ENCODE results near the gene GPR161.

GPR161 gene

DNA sequence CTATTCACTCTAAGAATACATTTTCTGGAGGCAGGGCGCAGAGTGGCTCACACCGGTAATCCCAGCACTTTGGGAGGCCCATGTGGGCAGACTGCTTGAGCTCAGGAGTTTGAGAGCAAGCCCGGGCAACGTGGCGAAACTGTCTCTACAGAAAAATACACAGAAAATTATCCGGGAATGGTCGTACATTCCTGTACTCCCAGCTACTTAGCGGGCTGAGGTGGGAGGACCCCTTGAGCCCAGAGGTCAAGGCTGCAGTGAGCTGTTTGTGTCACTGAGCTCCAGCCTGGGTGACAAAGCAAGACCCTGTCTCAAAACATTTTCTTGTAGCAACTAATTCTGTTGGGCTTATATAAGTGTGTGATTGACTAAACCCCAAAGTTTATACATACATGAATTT is 30.5 kb downstream of the GPR161 start:
- no peak for DNase-seq (ENCODE audit: low read depth in 2 of 2)

DNA sequence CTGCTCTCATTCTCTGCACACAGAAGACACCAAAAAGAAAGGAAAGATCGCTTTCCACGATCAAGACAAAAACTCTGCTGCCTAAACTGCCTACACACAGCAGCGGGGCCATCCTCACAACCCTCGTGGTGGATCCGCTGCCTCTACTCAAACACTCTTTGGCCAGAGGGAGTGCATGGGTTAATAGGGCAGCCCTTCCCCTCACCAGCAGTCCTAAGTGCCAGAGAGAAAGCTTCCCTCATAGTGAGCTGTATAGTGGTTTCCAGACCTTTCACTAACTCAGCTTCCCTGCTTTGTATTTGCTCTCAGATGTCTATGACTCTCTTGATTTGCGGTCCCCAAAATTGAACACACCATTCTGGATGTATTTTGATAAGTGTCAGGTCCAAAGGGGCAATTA is 30.9 kb downstream of the GPR161 start:
- DNase-seq (ENCODE audit: low read depth in 2 of 2), result no peak

DNA sequence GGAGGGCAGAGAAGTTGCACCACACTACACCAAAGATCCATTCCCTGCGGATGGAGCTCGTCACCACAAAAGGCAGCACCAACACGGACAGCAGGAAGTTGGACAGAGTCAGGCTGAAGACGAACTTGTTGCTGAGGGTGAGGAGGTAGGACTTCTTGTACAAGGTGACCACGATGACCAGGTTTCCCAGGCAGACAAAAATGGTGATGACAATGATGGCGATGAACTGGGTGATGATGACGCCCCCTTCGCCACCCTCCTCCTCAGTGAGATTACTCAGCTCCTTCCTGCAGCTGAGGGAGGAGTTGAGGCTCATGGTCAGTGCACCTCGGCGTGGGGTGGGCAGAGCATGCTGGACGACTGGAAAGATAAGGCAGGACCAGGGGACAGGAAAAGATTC is 32.2 kb downstream of the GPR161 start:
- no peak for DNase-seq (ENCODE audit: low read depth in 2 of 2)

DNA sequence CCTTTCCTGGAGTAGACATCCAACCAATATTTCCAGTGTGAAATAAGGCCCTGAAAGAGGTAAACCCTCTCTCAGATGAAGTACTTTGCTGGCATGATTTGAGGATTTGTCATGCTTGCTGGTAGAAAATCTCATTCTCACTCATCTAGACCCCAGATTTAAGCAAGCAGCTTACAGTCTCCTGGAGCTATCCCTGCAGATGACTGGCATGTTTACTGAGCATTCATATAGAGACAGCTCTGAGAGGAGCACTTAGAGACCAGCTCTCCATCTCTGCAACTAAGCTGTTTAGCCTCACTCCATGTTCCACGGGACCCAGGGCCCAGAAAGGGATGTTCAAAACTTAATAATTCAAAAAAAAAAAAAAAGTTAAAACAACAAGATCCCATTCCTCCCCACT is 34.2 kb downstream of the GPR161 start:
- DNase-seq (ENCODE audit: low read depth in 2 of 2), result no peak

DNA sequence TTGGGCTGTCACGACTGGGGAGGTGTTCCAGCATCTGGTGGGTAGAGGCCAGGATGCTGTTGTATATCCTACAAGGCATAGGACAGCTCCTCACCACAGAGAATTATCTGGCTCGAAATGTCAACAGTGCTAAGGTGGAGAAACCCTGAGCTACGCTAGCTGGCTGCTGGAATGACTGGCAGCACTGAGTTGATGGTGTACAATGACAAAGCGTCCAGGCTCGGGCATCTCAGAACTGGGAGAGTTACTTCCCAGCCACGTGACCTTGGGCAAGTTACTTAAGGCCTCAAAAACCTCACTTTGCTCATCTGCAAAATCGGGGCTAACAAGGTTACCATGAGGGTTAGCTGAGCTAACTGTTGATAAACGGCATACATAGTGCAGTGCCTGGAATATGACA is 35.4 kb downstream of the GPR161 start:
- no peak for DNase-seq (ENCODE audit: low read depth in 2 of 2)

DNA sequence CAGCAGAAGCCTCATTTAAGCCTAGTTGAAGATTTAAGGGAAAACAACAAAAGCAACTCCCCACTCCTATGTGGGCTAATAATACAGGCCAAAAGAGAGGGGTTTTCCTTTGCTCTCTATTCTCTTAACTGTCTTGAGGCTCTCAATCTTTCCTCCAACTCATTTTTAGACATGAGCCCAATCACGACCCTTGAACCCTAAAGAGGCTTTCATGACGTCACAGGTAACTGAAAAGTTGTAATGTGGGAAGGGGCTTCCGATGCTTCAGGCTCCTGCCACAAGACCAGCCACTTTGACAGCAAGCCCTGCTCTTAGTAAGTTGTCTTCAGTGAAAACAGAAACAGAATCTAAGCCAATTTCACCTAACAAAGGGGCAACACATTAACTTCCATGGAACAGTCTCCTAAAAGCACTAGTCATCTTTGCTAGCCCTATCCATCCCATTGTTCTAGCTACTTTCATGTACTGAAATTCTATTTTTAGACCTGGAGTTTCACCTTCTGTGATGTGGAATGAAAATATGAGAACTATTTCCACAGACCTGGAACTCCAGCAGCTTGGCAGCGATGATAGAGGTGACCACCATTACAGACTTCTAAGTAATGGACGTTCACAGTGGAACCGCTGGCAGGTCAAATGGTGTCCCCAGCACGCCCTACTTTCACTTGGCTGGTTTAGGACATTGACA is 36.3 kb downstream of the GPR161 start:
- DNase-seq (ENCODE audit: low read depth in 2 of 2), result no peak

DNA sequence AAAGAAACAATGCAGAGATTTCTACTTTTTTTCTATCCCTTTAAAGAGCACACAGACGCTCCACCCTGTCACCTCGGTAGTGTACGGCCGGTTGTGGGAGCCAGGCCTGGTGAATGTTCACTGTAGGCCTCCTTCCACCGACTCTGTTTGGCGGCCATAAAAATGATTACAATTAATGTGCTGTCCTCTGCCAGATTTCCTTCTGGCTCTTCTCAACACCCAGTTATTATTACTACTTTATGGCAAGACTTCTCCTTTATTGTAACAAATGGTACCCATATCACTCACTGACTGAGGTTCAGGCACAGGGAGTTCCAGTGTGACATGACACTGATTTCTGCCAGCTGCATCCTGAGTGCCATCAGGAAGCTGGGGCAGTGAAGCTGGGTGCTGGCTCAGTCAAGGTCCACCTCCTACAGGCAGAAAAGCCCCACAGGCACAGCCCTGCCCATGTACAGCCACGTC is 37.4 kb downstream of the GPR161 start:
- DNase-seq (ENCODE audit: low read depth in 2 of 2), result no peak

DNA sequence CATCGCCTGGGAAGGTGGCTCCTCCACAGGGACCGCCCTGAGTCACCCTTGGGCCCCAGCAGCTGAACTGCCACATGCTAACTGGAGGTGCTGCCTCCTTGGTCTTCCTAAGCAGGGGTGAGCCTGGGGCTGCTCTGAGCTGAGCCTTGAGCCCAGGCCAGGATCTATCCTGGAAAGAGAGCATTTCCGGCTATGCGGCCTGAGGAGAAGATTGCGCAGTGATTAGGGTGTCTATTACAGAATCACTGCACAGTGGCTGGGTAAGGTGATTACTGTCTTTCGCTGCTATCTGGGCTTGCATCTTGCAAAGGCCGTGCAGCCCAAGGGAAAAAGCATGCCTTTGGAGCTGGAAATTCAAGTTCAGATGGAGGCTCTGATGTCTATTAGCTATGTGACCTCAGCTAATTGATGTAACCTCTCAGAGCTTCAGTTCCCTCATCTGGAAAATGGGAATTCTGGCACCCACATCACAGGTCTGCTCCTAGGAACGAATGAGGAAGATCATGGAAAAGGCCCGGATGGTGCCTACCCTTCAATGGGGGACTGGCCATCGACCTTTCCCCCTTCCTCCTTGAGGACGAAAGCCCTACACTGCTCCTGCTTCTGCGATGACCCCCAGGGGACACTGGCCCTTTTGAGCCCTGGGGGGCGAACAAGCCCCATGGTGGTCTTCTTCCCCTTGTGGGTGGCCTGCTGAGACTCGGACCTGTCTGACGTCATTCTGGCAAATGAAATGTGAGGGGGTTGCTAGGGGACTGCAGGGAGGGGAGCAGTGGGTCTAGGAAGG is 38.0 kb downstream of the GPR161 start:
- DNase-seq (ENCODE audit: low read depth in 2 of 2), result no peak

DNA sequence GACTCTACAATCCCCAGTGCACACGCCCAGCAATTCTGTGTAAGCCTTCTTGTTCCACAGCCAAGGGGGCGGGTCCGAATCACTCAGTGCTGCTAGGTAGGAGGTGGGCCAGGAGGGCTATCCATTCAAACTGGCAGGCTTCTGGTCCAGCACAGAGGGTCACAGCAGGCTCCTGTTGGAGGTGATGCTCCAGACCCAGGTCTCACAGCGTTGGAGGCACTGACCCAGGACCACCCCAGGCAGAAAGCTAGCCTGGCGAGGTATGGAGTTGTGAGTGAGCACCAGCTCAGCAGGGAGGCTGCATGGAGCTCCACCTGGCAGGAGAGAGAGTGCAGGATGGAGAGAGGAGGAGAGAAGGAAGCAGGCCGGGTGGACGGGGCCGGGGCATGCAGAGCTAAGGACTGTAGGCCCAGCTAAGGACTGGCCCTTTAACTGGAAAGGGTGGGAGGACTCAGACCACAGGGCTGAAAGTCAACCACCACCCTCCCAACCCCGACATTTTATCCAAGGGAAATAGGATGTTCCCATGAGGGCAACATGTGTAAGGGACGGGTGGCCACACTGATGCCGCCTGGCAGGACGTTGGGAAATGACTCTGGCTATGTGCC is 38.7 kb downstream of the GPR161 start:
- DNase-seq (ENCODE audit: low read depth in 2 of 2), result no peak

DNA sequence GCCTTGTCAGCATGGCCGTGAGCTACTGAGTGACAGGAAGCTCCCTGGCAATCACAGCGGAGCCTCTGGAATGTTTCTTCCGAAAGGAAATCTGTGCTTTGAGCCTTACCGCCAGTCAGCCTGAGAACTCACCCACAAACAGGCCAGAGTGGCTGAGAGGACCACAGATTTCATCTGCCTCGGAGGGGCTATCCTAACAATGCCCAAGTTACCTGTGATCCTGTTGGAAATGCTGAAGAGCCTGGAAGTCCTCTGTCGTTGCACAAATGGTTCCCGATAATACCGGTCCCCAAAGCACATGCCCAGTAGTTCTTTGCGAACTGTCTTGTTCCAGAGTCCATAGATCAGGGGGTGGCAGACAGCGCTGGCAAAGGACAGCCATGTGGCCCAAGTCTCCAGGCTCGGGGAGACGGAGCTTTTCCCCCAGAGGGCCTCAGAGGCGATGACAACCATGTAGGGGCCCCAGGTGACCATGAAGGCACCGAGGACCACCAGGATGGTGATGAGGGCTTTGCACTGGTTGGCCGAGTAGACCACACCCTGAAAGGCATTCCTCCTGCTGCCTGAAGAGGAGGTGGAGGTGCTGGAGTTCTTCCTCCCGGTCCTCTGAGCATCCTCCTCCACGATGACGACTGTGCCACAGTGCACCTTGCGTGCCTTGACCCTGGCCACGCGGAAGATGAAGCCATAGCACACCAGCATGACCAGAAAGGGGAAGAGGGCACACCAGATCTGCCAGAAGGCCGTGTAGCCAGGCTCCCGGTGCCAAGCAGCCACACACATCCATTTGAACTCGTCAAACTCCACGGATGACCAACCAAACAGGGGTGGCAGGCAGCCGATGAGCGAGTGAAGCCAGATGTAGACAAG is 40.2 kb downstream of the GPR161 start:
- DNase-seq (ENCODE audit: low read depth in 2 of 2), result no peak

DNA sequence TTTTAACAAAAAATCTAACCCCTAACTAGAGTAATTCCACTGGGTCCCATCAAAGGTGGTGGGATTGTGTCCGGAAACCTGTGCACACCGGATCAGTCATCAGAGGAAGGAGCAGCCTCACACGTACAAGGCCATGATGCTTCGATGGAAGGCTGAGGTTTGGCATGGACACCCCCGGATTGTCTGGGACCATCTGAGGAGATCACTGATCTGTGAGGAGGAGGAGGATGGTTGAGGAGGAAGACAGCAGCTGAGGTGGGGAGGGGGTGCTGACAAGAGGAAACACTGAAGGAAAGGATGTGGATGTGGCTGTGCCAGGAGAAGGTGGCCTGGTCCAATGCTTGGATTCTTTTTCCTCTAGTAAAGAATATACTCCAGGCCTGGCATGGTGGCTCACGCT is 41.3 kb downstream of the GPR161 start:
- no peak for DNase-seq (ENCODE audit: low read depth in 2 of 2)

DNA sequence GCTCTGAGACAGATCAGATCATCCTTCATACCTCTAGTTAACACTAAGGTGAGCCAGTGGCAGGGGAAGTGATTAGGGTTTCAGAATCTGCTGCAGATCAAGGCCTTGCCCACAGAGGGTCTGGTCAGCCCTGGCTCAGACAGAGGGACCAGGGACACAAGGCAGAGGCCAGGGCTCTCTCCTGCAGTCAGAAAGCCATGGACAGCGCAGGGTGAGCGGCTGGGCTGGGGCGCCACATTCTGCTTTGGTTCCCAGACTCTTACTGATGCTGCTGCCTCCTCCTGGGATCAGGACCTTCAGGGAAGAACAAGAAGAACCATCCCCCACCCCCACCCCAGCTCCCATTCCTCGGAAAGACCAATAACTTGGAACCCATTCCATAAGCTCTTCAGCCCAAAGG is 43.1 kb downstream of the GPR161 start:
- DNase-seq (ENCODE audit: low read depth in 2 of 2), result no peak

DNA sequence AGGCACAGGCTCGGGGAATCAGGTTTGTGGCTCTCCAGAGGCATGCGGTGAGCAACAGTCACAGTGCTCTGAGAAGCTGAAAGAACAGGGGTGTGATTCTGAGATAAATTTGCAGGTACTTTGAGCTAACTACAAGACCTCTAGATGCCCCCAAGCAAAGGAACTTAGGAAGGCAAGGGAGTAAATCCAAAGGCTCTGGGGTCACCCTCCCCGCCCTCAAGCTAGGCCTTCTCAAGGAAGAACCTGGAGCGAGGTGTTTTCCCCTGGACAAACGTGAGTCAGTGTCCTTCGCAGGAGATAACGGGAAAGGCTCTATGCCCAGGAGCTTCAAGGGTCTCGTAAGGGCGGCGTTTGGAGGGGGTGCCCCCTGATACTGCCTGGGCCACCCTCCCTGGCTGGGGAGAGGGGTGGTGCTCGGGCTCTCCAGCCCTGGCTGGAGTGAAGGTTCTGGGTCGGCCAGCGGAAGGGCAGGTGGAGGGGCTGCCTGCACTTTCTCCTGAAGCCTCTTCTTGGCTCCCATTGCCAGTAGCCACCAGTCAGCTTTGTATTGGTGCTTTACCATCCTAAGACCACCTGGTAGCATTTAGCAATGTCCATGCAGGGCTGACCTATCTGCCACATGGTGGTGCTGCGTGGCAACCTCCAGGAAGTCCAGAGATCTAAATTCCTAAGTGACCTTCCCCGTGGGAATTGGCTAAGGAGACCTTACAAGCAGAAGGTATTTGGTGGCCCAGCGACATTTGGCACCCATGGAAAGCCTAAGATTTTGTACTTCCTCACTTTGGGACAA is 44.0 kb downstream of the GPR161 start:
- no peak for DNase-seq (ENCODE audit: low read depth in 2 of 2)

DNA sequence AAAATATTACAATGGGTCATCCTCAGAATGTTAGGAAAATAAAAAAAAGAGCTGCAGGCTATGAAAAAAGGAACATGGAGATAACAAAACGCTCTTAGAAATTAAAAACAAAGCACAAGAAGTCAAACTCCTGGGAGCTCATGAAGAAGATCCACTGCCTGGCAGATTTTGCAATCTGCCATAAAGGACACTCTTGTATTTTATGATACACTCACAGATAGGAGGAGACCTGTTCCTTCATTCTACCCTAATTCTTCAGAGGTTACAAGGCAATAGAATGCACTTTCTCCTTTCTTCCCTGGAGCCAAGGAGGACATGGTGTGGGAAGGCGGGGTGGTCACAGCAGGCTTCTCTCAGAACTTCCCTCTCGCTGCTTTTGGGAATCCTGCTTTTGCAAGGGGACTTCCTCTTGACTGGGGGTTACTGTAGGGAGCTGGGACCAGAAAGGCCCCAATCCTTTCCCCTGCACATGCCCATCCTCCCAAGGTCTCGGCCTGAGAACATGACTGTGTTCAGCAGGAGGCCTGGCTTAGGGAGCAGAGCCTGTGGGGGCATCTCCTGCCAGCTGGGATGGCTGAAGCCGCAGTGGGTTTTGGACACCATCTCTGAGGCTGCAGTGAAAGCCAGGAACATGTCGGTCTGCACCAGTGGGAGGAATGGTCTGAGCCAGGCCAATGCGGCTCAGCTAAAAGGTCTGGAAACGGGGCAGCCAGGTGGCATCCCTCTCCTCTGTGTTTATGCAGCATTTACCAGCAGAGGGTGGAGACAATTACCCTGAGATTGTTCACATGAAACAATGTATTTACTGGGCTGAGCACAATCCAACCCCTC is 44.8 kb downstream of the GPR161 start:
- DNase-seq (ENCODE audit: low read depth in 2 of 2), result no peak

DNA sequence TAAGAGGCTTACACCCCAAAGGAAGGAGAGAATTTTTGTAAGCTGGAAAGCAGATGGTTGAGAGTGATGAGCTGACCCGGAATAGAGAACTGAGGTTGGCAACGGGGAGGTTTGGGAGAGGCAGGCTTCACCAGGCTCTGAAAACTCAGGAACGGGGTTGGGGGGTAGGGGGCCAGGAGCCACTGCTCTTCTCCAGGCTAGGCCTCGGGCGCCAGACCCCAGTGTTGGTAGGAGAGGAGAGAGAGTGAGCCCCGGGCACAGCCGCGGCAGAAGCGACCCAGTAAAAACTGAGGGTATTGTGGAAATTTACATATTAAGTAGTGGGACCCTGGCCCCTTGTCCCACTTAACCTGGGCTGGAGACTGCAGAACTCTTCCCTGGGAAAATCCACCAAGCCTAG is 45.7 kb downstream of the GPR161 start:
- no peak for DNase-seq (ENCODE audit: low read depth in 2 of 2)

DNA sequence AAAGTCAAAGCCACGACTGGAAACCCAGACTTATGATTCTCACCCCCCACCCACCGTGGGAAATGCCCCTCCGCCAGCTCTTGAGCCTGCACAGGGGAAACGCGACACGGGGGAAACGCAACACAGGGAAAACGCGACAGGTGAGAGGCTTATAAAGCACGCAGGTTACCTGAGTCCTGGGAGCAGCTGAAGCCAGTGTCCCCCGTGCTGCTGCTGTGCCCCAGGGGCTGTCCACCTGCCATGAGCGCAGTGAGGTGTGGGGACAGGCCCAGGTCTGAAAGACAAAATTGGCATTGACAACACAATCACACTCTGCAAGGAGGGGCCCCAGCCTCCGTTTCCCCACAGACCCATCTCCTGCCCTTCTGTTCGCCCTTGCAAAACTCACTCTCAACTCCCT is 46.3 kb downstream of the GPR161 start:
- no peak for DNase-seq (ENCODE audit: low read depth in 2 of 2)

DNA sequence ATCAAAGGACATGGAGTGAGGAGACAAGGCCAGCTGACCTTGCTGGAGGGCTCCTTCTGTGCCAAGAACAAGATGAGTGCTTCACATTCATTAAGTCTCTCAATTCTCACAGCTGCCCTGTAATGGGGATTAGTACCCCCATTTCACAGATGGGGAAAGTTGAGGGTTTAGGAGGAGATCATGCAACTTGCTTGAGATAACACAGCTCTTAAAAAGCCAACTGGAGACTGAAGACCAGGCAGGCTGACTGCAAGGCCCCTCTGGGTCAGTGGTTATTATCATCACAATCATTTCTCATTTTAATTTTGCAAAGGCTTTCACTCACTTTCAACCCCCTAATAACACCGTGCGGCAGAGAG is 46.8 kb downstream of the GPR161 start:
- DNase-seq (ENCODE audit: low read depth in 2 of 2), result no peak

DNA sequence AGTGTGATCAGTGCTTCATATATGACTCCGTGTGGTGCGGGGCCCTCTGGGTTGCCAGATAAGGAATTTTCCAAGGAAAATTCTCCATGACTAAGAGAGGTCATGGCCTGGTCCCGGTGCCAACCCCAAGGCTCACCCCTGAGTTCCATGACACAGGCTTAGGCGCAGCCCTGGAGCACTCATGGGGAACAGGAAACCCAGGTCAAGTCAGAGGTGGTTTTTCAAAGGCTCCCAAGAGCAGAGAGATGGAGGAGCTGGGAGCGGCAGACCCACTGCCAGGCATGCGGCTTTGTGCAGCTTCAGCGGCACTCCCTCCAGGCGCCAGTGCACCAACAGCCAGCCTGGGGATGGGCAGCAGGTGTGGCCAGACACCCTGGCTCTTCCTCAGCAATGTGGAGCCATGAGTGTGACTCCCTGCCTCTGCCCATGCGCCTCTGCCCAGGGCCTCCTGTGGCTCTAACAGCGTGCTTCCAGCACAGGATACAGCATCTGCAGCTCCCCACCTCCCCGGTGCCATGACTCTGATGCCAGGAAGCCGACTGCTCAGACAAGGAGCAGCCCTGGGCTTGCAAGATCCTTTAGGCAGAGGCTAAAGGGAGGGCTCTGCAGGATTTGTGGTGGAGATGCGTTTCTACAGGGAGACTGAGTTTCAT is 47.3 kb downstream of the GPR161 start:
- DNase-seq (ENCODE audit: low read depth in 2 of 2), result no peak

DNA sequence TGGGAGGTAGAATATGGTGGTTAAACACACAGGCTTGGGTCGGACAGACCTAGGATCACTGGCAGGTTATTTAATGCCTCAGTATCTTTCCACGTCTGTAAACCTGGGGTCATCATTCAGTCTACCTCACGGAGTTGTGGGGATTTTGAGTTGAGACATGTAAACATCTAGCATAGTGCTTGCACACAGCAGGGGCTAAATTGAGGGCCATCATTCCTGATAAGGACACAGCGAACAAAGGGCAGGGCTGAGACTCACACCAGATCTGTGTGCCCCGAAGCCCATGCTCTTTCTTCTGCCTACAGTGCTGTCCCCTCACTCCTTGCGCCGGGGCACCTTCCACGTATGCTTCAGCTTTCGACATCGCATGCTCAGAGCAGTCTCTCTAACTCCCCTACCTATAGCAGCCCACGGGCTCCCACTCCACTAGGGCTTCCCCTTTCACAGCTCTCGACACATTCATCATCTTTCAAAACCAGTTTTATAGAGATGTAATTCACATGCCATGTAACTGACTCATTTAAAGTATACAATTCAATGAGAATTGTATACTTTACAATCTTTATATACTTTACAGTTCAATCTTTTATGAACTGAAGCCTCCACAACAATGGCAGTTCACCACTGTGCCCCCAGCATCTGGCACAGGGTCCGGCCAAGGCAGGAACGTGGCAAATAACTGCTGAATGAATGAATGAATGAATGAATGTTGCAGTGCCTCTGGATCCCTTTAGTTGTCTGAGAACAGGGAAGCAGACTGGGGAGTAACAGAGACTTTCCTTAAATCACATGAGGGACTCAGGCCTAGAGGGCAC is 48.0 kb downstream of the GPR161 start:
- no peak for DNase-seq (ENCODE audit: low read depth in 2 of 2)
